ENCODE results near the gene PCARE. TPM values are rescaled to one million over a fixed set of nuclear protein-coding genes. Genes with fewer than 3 reads are reported as not detected.

Gene PCARE
- total RNA-seq, 1 experiment from 2014 or later: not detected

DNA sequence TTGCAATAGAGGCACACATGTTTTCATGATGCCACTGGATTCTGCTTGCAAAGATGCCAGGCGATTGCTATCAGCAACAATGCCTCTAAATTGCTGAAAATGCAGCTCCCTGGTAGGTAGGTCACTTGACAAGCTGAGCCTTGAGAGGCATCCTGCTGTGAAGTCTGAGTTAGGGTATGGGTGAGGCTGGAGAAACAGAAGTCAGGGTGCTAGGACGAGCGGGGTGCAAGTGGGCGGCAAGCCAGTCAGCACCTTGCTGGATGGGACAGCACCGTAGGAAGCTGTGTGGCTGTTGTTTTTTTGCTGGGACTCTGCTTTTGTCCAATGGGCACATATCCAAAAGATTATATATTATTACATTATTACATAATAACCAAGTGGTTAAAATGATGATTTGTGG lies 30.4 kb upstream of the PCARE start:
- TF ChIP-seq REST (IDR thresholded peaks at IDR 0.05; ENCODE audit: insufficient read depth in 1 of 2, low read depth in 2 of 2, low read length in 1 of 2): peak; percentile 72 to 75; a peak in 3 of 4 replicates
- TF ChIP-seq TCF7L2 (IDR thresholded peaks at IDR 0.05; ENCODE audit: low read depth, low read length): no peak
- CTCF ChIA-PET: no interaction called here
- H3K4me1 ChIP-seq (ENCODE audit: control insufficient read depth, insufficient read depth, low read length): peaks cover 25% of the 10 kb centered on the region
- intact Hi-C loops (cut with micrococcal nuclease; ENCODE audit: unreplicated experiment): no loop called here
- no peaks in the 10 kb centered on the region for H3K36me3 ChIP-seq (ENCODE audit: control insufficient read depth, insufficient read depth, low read length)
- H3K27ac ChIP-seq (ENCODE audit: low read length): peak overlapping the region; percentile 76; the same call in 1 of the 2 replicates
- no TSS peak for BruUV-seq (replicated peaks)
- H3K9me3 ChIP-seq (ENCODE audit: control insufficient read depth, insufficient read depth, low read depth, low read length): no peaks in the 10 kb centered on the region
- no peak overlapping the region for H3K4me3 ChIP-seq (ENCODE audit: low read depth in 2 of 2, low read length in 2 of 2)
- in situ Hi-C loops (cut with HindIII; ENCODE audit: low pct_unique_long_range_greater_than_20kb, low sequenced_read_pairs): no loop called here
- ATAC-seq: no peak
- no peaks in the 10 kb centered on the region for H3K27me3 ChIP-seq (ENCODE audit: control insufficient read depth, insufficient read depth, low read length)
- no peak for DNase-seq (ENCODE audit: low read depth, low spot score)
- POLR2A ChIA-PET: no interaction called here

DNA sequence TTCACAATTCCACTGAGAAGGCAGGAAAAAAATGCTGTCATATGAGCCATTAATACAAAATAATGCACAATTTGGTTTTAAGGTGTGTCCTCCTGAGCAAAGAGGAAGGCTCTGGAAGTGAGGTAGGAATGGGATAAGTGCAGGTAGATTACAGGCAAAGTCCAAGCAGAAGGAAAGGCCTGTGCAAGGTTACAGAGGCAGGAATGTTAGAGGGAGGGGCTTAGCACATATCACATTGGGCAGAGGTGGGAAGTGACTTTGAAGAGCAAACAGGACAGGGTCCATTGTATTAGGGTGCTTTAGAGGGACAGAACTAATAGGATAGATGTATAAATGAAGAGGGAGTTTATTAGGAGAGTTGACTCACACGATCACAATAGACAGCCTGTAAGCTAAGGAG lies 26.2 kb upstream of the PCARE start:
- BruUV-seq (replicated peaks): no TSS peak
- DNase-seq (ENCODE audit: low read depth, low spot score) (no peak), ATAC-seq (no peak)
- intact Hi-C loops (cut with micrococcal nuclease; ENCODE audit: unreplicated experiment) (no loop called here), in situ Hi-C loops (cut with HindIII; ENCODE audit: low pct_unique_long_range_greater_than_20kb, low sequenced_read_pairs) (no loop called here)
- ChIA-PET POLR2A (interaction anchor here (0.7 kb wide), 1 partner anchor 63 kb away, joined by 10 read pairs; no protein-coding TSS in a partner anchor), CTCF (no interaction called here)
- Histone ChIP-seq H3K9me3 (ENCODE audit: control insufficient read depth, insufficient read depth, low read depth, low read length) (no peaks in the 10 kb centered on the region), H3K4me3 (ENCODE audit: low read depth in 2 of 2, low read length in 2 of 2) (no peak overlapping the region), H3K36me3 (ENCODE audit: control insufficient read depth, insufficient read depth, low read length) (no peaks in the 10 kb centered on the region), H3K4me1 (ENCODE audit: control insufficient read depth, insufficient read depth, low read length) (peaks cover 3% of the 10 kb centered on the region; the same call in 1 of the 2 replicates), H3K27ac (ENCODE audit: low read length) (no peak overlapping the region), H3K27me3 (ENCODE audit: control insufficient read depth, insufficient read depth, low read length) (no peaks in the 10 kb centered on the region)
- TF ChIP-seq SIN3A (IDR thresholded peaks at IDR 0.05; ENCODE audit: borderline replicate concordance, insufficient read depth, low read depth, low read length): no peak
- TF ChIP-seq TCF7L2 (IDR thresholded peaks at IDR 0.05; ENCODE audit: low read depth, low read length): no peak
- TF ChIP-seq, protein P1, sequence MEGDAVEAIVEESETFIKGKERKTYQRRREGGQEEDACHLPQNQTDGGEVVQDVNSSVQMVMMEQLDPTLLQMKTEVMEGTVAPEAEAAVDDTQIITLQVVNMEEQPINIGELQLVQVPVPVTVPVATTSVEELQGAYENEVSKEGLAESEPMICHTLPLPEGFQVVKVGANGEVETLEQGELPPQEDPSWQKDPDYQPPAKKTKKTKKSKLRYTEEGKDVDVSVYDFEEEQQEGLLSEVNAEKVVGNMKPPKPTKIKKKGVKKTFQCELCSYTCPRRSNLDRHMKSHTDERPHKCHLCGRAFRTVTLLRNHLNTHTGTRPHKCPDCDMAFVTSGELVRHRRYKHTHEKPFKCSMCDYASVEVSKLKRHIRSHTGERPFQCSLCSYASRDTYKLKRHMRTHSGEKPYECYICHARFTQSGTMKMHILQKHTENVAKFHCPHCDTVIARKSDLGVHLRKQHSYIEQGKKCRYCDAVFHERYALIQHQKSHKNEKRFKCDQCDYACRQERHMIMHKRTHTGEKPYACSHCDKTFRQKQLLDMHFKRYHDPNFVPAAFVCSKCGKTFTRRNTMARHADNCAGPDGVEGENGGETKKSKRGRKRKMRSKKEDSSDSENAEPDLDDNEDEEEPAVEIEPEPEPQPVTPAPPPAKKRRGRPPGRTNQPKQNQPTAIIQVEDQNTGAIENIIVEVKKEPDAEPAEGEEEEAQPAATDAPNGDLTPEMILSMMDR (IDR thresholded peaks at IDR 0.05): no peak
- no peak for TF ChIP-seq POLR2AphosphoS5 (IDR thresholded peaks at IDR 0.05; ENCODE audit: low read depth, low read length)
- no peak for TF ChIP-seq REST (IDR thresholded peaks at IDR 0.05; ENCODE audit: insufficient read depth in 1 of 2, low read depth in 2 of 2, low read length in 1 of 2)
